Erythroblast (primary cell): Measurements from ENCODE around the gene CCL14.
"Not testable (repeated sequence)": the region's sequence is repeated elsewhere in the genome, so short reads cannot be mapped to it uniquely, and the experiment has no call there.

ENCODE experiments used
- DNase-seq, 2 experiments: peaks; one replicate each; lab custom pipeline; 2025; lab: John Stamatoyannopoulos, UW
- GATA1 ChIP-seq: IDR thresholded peaks from 2 replicates; pipeline ENCODE4 v1.6.1; 2011; ENCODE audit warnings: low read depth, mild to moderate bottlenecking, control low read depth, low read length, moderate library complexity
- POLR2A ChIP-seq: IDR thresholded peaks from 2 replicates; pipeline ENCODE4 v1.6.1; 2011; ENCODE audit warnings: mild to moderate bottlenecking, low read length

CCL14 gene

DNA sequence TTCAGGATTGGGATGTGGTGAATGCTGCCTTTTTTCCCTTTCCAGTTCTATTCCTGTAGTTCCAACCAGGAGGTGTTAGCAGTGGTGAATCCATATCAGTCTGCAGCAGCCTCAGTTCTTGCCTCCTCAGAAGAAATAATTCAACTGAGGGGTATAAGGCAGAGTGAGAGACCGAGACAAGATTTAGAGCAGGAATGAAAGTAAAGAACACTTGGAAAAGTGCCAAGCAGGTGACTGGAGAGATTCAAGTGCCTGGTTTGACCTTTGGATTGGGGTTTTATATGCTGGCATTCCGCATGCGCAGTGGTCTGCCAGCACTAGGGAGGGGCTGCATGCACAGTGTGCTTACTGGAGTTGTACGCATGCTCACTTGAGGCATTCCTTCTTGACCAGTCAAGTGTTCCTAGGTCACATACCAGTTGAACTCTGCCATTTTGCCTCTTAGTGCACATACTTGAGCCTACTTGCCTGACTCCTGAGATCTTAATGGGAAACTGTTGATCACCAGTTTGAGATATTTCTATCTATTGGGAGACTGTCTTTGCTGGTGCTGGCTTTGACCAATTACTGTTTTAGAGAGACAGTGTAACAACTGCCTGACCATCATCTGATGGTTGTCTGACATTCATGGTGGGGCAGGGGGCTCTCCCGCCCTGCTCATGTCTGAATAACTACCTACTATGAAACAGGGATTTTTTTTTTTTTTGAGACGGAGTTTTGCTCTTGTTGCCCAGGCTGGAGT is 15.5 kb upstream of the CCL14 start:
- TF ChIP-seq GATA1 = no peak
- no peak for TF ChIP-seq POLR2A
- DNase-seq = no peak

DNA sequence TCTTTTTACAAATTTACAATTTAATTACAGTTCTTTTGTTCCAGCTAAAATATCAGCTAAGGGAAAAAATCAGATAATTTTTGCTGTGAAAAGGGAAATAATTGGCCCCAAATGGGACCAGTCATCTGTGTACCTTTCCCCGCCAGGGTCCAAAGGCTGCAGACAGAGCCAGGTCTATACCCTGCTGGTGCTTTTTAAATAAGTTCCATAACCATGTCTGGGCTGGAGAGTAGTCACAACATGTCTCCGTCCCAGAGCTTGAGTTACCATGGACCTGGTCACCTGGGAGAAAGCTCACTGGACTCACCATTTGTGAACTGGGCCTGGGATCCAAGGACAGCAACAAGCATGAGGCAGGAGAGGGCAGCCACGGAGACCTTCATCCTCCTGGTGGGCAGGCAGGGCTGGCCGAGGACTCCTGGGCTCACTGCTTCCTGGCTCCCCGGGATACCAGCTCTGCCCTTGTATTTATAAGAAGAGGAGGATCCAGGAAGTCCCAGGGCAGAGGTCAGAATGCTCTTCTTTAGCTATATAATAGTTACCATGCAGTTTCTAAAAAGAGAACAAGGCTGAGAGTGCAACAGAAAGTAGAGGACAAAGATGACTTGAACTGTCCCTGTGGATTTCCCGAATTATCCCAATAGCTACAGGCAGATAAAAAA is 14.7 kb upstream of the CCL14 start, which contains the start of gene CCL15:
CCL15 (minus strand) TSS at position 444 of the 662 bp plus-strand sequence; CDS start at position 383, 61 bp downstream.
- no peak for DNase-seq
- TF ChIP-seq GATA1 (no peak), POLR2A (no peak)

DNA sequence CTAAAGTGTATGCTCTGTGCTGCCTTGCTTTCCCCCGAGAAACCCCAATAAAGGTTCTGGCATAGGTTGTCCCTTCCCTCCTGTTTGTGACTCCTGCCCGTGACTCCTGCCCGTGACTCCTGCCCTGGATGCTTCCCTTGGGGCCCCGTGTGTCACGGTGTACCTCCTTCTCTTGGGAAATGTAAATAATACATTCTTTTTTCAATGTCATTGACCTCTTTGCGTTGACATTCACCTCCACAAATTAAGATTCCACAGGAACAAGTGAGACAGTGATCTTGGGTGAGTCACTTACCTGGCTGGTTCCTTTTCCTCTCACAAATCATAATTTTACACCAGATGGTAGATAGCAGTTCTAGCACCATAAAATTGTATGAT is 14.2 kb upstream of the CCL14 start:
- TF ChIP-seq POLR2A (no peak), GATA1 (no peak)
- DNase-seq = no peak

DNA sequence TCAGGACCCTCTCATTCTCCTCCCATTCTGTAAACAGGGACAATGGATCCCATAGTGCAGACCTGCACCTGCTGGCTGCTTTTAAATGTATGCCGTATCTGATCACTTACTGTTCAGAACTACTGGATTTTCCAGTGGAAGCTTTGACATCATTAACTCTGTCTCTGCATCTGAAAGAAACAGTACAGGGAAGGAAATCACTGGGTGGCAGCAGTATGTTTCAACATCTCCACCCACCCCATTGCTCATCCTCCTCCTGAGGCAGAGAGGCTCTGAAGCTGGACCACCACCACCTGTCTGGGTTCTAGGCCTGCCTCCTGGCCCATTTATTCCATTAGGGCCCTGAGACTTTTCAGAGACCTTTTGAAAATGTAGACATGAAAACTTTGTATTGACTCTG is 12.2 kb upstream of the CCL14 start:
- no peak for DNase-seq
- TF ChIP-seq POLR2A = no peak
- no peak for TF ChIP-seq GATA1

DNA sequence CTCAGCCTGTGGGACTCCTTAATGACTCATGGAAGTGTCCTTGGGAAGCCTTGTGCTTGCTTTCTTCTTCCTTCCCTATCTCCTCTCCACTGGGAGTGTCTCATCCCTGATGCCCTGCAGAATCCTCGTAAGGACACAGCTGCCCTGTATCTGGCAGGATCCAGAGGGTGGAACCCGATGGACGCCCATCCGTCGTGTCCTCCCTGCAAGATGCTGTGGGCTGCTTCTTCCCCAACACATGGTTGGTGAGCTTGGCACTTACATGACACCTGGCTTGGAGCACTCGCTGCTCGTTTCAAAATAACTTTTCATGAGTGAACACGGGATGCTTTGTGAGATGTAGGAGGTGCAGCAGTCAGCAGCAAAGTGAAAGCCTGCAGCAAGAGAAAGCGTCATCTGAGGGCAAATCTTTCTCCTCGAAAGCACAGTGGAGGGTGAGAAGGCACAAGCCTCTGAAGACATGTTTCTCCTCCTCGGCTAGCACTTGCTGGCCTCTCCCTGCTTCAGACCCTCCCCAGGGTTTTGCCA is 11.6 kb upstream of the CCL14 start:
- TF ChIP-seq POLR2A = no peak
- TF ChIP-seq GATA1 = no peak
- DNase-seq = no peak

DNA sequence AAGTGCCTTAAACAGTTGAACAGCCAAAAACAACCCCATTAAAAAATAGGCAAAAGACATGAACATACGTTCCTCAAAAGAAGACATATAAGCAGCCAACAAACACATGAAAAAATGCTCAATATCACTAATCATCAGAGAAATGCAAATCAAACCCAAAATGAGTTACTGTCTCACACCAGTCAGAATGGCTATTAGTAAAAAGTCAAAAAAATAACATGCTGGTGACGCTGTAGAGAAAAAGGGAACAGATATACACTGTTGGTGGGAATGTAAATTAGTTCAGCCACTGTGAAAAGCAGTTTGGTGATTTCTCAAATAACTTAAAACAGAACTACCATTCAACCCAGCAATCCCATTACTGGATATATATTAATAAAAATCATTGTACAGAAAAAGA is 8.8 kb upstream of the CCL14 start:
- DNase-seq = not testable (repeated sequence)

DNA sequence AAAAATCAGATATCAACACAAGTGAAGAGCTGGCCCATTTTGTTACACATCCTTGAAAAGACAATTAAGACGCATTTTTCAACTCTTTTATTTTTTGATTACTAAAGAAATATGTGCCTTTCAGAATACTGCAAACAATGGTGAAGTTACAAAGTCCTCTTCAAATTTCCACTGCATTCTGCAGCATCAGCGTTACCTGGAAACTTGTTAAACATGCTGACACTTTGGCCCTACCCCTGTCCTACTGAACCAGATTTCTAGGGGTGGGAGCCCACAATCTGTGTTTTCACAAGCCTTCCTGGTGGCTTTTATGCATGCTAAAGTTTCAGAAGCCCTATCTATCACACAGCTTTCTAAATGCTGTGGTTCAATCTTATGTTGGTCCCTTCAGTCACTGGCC is 4.5 kb upstream of the CCL14 start:
- DNase-seq = no peak
- TF ChIP-seq POLR2A = no peak
- TF ChIP-seq GATA1 = no peak

DNA sequence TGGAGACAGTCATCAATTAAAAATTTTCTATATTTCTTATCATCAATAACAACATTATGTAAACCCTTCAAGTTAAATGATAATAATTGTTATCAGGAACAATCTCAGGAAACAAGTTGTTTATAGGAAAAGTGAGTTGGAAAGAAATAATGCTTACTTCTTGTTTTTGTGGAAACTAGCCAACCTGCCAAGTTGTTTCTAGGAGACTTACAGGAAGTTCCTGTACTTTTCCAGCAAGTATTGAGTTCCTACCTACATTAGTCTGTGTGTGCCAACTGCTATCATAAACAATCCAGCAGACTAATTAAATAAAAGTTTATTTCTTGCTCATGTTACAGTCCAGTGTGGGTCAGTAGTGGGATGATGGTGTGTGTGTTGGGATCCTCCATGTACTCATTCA is 1.6 kb upstream of the CCL14 start:
- no peak for DNase-seq
- no peak for TF ChIP-seq GATA1
- no peak for TF ChIP-seq POLR2A

DNA sequence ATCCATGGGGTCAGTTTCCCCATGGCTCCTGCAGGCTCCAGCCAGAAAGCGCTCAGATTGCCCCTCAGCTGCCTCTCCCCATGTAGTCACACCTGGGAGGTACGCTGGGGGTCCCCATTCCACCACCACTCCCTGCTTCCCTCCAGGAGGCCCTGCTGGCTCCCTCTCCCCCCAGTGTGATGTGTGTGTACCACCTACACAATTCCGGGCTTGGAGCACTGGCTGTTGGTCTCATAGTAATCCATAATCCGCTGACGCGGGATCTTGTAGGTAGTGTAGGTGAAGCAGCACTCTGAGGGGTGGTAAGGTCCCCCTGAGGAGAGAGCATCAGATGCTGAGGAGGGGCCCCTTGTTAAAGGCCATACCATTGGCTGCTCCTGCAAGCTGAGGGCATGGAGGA is 2.4 kb downstream of the CCL14 start:
- no peak for TF ChIP-seq POLR2A
- no peak for TF ChIP-seq GATA1
- DNase-seq = no peak

DNA sequence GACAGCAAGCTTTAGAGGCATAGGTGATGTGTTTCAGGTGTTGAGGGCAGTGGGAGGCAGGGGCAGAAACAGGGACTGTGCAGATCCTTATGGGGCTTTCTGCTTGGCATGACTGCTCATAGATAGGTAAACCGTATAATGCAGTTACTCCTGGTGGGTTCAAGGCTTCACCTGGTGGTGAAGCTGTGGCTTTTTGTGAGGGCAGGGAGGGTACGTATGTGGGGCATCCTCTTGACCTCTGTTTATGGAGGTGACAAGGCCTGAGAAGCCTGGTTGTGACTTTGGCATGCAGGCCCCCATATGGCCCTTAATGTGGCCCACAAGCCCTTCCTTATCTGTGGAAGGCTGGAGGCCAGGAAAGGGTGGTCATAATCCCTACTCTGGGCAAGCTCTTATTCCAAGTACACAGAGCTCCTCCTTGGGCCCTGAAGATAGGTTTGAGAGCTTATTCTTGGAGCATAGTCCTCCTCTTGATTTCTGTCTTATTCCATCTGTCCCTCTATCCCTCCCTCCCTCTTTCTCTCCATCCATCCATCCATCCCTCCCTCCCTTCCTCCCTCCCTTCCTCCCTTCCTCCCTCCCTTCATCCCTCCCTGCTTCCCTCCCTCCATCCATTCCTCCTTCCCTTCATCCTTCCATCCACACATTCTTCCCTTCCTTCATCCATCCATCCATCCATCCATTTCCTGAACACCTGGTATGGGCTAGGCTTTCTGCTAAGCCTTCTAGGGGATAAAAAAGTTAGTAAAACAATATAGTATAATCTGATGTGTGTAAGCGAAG is 3.9 kb downstream of the CCL14 start:
- TF ChIP-seq GATA1 = no peak
- no peak for TF ChIP-seq POLR2A
- no peak for DNase-seq

DNA sequence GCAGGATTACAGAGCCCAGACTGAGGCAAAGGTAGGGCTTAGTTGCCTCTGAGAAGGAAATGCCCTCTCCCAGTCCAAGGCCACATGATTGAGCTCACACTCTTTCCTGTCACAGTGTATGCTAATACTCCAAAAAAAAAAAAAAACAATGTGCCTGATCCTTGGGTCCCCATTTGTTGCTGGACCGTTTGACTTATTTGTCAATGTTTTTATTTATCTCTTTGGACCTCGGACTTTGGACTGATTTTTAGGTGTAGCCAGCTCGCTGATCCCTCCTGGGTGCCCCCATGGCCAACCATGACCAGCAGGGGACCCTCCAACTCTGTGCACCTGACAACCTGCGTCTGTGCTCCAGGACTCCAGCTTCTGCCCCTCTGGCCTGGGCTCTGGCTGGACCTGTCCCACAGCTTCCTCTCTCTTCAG is 4.6 kb downstream of the CCL14 start:
- TF ChIP-seq POLR2A (no peak), GATA1 (no peak)
- peak in 1 of 2 experiments; percentile 5 for DNase-seq

DNA sequence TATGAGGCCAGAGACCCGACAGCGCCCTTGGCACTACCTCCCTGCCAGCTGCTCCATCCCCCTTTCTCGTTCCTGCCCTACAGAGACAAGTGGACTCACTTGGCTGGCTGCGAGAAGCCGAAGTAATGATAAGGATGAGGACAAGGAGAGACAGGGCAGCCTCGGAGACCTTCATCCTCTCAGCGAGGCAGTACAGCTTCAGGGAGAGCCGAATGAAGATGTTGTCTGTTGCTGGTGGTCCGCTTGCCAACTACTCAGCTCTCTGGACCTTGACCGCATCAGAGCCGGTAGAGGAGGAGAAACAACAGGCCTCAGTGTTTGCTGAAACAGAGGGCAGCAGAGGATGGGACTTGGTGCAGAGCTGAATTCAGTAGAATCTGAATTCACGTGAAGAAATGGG is 5.3 kb downstream of the CCL14 start, which contains the start of gene CCL16:
CCL16 (minus strand) TSS at position 252 of the 400 bp plus-strand sequence; CDS start at position 175, 77 bp downstream.
- no peak for TF ChIP-seq GATA1
- TF ChIP-seq POLR2A = no peak
- no peak for DNase-seq

DNA sequence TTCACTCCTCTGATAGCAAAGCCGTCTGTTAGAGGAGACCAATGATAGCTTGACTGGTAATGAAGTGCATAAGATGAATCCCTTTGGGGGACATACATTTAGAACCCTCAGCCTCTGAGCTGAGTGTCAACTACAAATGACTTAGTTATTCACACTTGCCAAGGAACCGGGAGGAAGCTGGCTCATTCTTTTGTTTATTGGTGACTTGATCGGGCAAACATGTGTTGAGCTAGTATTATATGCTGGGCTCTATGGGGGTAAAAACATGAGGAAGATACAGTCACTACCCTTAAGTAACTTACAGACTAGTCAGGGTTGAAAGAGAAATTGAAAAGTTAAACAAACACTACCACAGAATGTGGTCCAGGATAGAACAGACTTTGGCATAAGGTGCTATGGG is 8.2 kb downstream of the CCL14 start:
- TF ChIP-seq GATA1 = no peak
- no peak for TF ChIP-seq POLR2A

DNA sequence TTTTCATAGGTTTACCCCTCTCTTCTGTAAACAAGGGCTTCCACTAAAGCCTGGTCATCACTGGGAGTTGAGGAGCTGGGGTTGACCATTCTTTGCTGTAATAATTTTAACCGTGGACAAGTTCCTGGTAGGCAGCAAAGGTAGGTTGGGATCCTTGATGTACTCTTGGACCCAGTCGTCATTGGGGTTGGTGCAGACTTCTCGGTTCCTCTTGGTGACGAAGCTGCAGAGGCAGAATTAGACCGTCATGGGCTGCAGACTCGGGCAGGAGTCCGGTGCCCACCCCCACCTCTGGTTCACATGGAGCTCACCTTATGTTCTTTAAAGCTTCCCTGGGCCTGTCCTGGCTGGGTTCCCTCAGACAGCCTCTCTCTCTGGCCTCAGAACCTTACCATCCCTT is 9.0 kb downstream of the CCL14 start:
- no peak for DNase-seq
- TF ChIP-seq GATA1 (no peak), POLR2A (no peak)

More for the DNA sequence above, 8.2 kb downstream of the CCL14 start:
- DNase-seq = no peak
